HG02973 (cell line): Measurements from ENCODE around the gene SEZ6.

ENCODE experiments used
- ATAC-seq: cut with Tn5 transposase; IDR thresholded peaks from one replicate; pipeline ENCODE4 v1.9.1; 2021; ENCODE audit warnings: moderate library complexity; ENCODE audit not compliant: unreplicated experiment

SEZ6 gene

DNA sequence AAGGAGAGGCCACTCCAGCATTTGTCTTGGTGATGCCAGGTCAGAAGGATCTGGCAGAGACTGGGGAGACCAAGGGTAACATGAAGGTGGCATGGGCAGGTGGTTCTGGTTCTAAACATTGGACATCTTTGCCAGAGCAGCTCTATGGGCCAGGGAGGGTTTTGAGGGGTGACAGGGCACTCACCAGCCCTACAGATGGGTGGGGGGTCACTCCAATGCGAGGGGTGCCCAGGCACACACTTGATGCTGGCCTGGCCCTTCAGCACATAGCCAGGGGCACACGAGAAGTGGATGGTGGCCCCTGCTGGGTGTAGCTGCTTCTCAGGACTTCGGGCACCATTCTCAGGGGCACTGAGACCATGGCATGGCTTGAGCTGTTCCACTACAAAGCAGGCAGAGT lies 49.0 kb downstream of the SEZ6 start:
- no peak for ATAC-seq

DNA sequence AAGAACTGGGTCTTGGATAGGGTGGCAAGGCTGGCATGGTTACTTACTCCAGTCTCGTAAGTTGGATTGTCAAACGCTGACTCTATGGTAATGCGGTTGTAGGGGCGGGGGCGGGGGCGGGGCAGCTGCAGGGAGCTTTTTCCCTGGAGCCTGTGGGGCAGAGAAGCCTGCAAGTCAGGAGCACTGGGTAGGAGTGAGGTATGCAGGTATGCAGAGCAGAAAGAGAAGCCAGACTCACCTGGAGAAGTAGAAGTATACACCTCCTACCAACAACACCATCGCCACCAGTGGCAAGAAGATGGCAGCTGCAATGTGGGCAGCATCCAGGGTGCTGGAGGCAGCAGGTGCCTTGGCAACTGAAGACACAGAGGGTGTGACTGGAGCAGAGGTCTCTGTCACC lies 49.7 kb downstream of the SEZ6 start:
- no peak for ATAC-seq

DNA sequence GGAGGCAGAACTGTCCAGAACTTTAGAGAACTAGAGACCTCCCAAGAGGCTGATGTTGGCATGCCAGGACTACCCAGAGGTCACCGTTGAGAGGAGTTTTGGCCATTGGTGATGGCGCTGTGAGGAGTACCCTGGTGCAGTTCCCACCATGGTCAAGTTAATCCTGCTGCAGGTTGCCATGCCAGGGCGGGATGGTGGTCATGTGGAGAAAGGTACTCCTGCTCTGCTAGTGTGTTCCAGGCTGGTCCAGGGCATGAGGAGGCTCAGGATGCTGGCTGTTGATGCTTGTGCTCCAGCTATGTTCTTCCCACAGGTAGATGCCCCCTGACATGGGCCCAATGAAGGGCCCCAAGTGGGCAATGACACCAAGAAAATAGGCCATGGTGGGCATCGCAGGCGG lies 50.4 kb downstream of the SEZ6 start:
- ATAC-seq = no peak

DNA sequence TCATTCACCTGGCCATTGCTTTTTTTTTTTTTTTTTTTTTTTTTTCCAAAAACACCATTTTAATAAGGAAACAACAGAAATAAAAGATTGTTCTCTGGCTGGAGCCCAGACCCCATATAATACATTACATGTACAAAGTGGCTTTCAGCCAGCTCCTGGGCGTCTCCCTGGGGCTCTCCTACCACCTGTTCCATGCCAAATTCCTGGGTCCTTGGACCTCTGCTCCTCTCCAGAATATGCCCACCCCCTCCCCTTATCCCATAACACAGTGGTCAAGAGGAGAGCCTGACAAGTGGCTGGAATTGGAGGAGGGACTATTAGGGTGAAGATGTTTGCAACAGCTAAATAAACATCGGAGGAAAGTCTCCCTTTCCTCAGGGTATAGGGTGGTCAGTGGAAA lies 50.9 kb downstream of the SEZ6 start:
- no peak for ATAC-seq

DNA sequence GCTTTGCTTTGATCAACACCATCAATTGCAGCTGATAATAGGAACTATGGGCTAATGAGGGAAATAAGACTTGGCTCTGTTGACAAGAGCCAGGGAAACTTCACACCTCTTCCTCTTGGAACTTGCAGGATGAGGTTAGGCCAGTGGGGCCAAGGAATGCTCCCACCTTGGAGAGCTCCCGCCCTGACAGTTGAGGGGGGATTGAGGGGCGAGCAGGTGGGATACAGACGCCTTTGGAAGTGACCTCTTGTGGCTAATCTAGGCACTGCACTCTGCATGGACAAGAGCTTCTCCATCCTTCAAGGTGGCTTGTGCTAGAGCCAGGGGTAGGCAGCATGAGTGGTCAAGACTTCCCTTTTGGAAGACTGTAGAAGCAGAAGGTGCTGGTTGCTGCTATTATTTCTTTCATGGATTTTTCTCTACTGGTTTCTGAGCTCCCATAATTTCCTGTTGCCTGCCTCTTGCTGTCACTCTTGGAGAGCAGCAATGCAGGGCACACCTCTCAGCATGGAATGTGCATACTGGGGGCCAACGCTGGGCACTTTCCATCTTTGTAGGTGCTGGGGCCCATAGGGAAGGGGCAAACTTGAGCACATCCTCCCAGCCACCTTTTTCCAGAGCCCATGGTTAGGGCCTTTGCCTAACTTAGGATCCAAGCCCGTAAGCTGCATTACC lies 52.3 kb downstream of the SEZ6 start:
- no peak for ATAC-seq

DNA sequence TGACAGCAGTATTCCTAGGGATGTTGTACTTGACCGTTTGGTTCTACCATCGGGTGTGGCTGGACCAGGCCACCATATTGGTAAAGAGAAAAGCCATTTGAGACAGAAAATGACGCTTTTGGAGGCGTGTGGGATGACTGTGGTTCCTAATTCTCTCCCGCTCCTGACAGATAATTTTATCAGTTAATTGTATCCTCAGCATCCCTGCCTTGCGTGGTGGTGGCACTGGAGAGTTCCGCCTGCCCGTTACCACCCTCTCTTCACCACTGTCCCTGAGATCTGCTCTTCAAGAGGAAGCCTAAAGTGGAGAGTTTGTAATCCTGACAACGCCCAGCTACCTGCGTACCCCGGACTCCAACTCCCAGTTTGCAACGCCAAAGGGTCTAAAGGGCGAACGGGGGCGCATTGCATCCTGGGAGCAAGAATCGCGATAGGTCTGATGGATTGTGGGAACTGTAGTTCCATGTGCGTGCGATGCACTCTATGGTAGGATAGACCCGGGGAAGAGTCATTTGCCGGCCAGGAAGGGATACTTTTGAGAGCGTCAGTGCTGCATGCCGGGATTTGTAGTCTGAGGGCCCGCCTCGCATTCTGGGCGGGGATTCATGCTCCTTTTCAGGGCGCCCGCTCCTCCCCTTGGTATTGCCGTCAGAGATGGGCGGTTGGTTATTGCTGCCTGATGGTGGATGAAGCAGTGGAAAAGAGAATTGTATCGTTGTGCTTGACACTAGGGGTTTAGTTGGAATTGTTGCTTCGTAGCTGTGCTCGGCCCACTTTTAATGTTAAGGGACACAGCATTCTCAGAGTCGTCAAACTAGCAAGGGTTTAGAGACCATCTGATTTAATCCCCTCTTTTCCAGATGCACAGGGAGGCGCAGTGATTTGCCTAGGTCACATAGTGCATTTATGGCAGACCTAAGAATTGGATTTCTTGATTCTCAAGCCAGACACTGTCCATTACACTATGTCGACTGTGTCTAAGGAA lies 53.5 kb downstream of the SEZ6 start:
- peak; percentile 52 for ATAC-seq

DNA sequence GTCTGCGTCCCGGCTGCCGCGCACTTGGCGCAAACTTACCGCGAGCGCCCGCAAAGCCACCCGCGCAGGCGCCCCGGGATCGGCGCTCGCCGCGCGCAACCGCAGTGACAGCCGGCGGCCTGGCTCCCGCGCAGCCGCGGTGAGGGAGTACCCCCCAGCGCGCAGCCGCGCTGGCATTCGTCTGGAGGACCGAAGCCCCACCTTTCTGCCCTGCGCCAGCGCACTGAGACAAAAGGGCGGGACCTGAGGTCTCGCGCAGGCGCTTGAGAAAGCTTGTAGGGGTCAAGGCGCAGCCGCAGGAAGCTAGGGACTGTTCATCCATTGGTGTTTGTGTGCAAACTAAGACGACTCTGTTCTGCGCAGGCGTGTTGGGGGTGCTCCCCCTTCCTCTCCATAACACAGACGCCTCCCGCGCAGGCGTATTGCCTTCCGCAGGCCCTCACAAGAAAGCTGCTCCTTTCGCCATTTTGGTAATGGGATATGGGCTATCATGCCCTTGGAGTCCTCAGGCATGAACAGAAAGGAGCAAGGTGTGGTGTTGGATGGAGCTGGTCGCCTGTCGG lies 54.3 kb downstream of the SEZ6 start, which contains the start of gene PHF12:
Gene PHF12, minus strand, starts transcription at position 91 of the 563 bp plus-strand sequence. CDS start 558 bp downstream, outside the sequence.
- peak; percentile 49 for ATAC-seq

DNA sequence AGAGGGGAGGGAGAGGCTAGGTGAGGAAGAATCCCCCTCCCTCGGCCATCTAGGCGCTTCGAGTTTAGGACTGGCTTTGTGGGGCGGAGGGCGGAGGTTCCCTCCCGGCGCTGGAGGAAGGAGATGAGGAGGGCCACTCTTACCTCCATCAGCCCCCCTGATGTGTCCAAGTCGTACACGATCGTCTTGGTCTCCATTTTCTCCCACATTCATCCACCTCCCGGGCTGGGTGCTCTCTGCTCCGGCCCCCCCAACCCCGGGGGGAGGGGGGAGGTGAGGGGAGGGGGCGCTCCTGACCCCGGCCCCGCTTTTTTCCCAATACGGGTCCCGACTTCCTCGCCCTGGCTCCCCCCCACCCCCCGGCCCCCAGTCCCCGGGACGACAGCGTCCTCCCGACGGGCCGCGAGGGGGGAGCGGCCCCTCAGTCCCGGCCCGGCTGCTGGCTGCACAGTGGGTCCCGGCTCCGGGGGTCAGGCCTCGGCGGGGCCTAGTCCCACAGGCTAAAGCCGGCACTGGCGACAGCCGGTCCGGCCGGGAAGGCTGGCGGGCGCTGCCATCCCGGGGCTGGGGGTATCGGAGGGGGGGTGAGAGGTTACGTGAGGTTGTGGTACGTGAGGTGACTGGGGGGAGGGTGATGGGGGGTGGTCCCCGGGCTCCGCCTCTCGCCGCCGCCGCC lies 54.9 kb downstream of the SEZ6 start:
- ATAC-seq = no peak

DNA sequence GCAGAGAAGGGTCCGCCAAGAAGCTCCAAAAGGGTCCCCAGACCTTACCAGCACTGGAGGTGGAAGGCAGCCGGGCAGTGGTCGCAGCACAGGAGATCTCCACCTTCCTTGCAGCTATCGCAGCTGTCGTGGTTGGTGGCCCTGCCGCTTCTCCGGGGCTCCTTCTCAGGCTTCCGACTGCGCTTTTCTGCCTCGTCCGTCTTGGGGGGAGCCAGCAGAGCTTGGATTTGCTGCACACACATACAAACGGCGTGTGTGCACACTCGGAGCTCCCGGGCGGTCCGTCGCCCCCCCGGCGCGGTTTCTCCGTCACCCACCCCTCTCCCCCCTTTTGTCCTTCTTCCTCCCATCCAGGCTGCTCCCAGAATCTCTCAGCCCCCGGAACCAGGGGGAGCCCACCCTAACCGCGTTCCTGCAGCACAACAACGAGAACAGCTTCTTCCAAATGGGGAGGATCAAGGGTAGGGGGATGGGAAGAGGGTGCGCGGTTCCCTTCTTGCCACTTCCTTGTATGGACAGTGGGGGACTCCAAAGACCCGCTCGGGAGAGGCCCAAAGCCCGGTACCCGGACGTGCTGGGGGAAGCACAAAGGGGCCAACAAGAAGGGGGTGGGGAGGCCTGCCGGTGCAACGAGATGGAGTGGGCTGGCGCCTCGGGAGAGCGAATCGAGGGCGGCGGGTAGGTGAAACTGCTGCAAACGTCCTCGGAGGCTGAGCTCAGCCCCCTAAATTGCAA lies 55.6 kb downstream of the SEZ6 start:
- no peak for ATAC-seq

DNA sequence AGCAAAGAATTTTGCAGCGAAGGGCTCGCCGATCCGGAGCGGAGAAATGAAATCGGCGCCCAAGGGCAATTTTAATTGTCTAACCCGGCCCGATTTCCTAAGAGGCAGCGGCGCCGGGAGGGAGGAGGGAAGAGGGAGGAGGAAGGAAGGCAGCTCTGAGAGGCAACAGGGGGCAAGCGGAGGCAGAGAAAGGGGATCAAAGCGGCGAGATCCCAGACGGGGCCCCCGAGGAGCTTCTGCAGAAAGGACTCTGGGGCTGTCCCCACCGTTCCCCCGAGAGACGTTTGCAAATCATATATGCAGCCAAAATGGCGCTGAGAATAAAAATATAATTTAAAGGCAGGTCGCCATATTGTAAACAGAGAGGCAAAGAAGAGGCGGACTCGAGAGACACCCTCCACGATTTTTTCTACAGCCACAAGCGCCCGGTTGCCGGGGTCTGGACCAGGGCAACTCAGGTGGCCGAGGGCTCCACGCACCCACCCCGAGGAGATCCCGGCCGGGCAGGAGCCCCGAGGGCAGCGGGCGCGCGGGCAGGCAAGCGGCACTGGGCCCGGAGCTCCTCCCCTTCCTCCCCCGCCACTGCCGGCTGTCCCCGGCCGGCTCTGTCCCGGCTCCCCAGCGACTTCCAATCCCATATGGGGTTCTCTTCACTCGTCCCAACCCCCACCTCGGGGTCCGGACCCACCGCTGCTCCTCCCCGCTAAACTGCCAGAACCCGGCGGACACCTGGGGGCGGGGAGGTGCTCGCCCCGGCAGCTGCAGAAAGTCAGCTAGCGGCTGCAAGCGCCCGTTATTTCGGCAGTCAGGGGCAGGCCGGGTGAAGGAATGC lies 56.4 kb downstream of the SEZ6 start:
- no peak for ATAC-seq

DNA sequence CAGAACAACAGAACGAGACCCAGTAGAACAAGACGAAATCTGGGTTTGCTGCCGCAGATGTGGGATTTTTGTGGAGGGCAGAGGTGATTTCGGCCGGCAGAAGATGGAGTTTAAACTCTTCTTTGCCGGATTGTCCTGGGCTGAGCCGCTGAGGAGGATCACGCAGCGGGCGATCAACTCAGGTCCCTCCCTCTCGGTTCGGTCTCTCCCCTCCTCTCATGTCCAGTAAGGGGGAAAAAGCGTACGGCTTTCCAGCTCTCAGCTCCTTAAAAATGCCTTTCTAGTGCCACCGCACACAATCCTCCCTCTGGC lies 57.0 kb downstream of the SEZ6 start:
- ATAC-seq = no peak

DNA sequence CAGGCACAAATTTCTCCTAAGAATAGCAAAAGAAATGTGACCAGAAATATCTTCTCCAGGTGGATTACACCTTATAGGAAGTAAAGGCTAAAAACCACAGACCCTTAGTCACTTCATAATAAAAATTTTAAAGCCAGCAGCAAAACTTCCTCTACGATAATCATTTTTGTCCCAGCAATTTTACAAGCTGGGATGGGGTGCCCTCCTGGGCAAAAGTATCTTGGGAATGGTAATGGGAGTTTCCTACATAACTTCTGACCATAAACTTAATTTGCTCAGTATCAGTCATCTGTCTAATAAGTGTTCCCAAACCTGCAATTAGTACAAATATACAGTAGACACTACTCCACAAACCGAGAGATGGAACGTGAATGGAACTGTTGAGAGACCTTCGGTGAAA lies 57.5 kb downstream of the SEZ6 start:
- ATAC-seq = no peak

DNA sequence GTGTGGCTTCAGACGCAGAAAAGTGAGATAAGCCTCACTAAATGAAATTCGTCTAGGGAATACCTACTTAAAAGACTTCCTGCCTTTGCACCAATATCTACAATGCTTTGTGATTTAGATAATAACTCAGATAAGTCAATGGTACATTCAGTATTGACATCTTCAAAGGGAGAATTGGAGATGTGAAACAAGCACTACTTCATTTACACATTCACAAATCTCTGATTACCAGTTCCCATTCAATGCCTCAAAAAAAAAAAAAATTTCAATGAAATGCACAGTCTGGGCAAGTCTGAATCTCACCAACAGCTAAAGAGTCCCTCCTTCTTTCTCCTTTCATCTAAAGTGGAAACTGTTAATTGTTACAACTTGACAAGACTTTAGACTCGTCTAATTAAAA lies 58.2 kb downstream of the SEZ6 start:
- ATAC-seq = no peak

DNA sequence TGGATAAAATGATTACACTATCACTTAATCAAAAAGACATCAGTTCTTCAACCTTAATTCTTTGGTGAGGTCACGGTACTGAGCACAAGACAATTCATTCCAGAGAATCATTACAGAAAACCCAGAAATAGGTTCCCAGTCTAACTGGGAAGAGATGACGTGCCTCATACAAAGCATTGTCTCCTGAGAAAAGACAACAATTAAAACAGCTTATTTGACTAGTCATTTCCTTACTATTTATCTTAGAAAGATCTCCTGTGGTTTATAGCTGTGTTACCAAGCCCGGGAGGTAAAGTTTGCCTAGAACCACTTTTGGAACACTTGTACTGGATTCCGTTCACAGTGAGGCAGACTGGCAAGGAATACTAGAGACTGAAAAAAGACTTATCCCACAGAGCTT lies 59.6 kb downstream of the SEZ6 start:
- ATAC-seq = no peak

DNA sequence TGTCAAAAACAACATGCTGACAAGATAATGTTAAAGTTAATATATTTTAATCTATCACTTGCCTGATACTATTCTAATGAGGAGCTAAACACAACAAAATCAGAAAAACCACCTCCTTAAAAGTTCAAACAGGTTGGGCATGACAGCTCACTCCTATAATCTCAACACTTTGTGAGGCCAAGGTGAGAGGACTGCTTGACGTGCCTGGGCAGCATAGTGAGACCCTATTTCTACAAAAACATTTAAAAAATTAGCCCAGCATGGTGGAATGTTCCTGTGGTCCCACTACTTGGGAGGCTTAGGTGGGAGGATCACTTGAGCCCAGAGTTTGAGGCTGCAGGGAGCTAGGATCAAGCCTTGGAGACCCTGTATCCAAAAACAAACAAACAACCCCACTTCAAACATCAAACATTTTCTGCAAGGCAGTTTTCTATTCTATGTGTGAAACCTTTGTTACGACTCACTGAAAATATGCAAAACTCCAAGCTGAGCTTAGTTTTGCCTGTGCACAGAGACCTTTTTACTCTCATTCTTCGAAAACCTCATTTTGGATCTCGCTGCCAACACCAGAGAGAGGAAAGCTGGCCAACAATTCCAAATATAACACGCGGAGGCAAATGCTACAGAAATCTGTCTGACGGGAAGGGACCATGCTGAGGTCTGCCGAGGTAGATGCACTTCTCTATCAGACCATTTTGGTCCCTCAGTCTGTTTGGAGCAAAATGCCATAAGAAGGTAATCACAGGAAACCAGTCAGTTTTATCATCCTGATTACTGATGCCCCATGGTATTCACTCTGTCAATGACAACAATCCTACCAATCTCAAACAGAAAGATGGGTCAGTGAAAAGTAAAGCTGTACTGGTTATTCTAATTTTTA lies 60.7 kb downstream of the SEZ6 start:
- no peak for ATAC-seq

DNA sequence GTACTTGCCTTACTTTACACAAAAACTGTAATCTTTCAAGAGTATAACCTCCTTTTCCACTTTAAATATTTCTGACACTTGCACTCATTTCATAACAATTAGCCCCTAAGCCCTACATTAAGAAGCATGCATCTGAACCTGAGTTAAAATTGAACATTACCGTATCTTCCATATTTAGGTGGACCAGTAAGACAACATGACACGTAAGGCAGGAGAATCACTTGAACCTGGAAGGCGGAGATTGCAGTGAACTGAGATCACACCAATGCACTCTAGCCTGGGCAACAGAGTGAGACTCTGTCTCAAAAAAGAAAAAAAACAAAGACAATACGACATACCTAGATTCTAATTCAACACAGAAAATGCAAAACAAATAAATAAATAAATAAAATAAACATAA lies 61.5 kb downstream of the SEZ6 start:
- no peak for ATAC-seq

DNA sequence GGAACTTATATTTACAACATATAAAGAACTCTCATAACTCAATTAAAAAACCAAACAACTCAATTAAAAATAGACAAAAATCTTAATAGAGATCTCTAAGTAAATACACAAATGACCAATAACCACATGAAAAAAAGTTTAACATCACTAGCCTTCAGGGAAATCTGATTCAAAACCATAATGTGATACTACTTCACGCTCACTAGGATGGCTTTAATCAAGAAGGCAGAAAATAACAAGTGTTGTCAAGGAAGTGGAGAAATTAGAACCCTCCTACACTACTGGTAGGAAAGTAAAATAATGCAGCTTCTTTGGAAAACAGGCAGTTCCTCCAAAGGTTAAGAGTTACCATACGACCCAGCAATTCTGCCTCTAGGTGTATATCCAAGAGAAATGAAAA lies 62.9 kb downstream of the SEZ6 start:
- ATAC-seq = no peak

DNA sequence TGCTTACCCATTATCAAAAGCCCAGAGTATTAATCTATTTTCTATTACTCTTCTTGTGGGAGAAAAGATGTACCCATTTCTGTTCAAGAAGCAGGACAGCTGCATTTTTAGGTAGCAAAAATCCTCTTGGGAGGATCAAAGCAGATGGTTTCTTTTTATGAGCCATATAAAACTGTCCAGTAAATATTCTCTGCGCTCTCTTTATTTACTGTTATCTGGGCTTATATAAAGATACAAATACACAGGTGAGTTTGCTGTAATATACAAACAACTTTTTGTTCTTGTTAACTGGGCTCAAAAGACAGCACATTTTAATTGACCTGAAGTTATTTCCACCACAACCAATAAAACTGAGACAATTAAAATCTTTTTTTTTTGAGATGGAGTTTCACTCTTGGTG lies 64.6 kb downstream of the SEZ6 start:
- no peak for ATAC-seq

DNA sequence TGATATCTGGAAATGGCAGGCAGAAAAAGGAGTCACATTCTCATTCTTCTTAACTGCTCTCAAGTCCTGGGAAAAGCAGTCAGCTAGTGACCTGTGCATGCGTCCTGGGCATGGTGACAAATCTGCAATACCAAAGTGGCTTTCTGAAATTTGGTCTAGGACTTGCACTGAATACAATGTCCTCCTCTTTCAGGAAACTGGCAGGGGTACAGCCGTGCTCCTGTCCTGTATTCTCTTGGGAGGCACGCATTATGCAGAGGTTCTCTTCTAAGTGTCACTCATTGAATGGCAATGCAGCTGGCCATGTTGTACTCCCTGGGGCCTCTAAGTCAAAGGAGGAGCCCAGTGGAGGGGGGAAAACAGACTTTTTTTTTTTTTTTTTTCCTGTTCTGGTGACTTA lies 65.2 kb downstream of the SEZ6 start:
- no peak for ATAC-seq
